Measurements from ENCODE around the gene NOXO1.

The NOXO1 gene

GRCh38 chr16:2009791-2010510 lies 28.7 kb upstream of the NOXO1 start, which contains the start of gene ZNF598:
Gene ZNF598, minus strand, starts transcription at chr16:2009821.
- FAIRE-seq, result no peak

GRCh38 chr16:2009164-2009711 lies 28.0 kb upstream of the NOXO1 start:
- FAIRE-seq, result no peak

- no peak for FAIRE-seq
Observed at GRCh38 chr16:2008631-2009163, 27.4 kb upstream of the NOXO1 start.

GRCh38 chr16:2008009-2008526 lies 26.8 kb upstream of the NOXO1 start:
- FAIRE-seq, result no peak

- FAIRE-seq, result no peak
Observed at GRCh38 chr16:2007081-2007836, 26.0 kb upstream of the NOXO1 start.

DNA sequence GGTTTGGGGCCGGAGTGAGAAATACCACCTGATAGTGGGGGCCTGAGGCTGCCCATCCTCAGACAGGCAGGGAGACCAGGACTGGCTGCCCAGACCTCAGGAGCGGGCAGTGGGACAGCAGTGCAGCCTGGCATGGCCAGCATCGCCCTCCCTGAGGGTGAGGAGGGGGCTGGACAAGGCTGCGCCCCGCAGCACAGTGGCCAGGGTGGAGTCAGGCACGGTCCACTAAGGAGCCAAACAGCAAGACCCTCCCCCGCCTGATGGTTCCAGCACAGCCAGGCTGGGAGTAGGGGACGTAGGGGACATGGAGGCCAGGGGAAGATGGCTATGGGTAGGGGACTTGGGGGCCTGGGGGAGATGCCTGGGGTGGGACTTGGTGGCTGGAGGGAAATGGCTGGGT lies 25.0 kb upstream of the NOXO1 start:
- no peak for FAIRE-seq

DNA sequence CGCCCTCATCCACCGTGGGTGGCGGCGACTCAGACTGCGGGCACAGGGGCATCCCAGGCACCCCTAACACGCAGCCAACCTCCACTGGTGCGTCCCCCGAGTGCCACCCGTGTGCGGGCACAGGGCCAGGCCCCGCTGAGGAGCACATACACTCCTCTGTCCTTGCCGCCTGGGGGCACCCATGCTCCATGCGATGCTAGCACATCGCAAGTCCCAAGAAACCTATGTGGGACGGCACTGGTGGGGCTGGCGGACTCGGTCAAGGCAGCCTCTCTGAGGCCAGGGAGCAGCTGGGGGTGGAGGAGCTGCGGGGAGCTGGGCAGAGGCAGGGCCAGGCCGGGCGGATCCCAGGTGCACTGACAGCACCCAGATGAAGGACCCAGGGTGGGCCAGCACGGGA lies 24.4 kb upstream of the NOXO1 start:
- FAIRE-seq, result no peak

- FAIRE-seq, result no peak
Observed at GRCh38 chr16:2004795-2005517, 23.7 kb upstream of the NOXO1 start.

GRCh38 chr16:2003827-2004641 lies 22.8 kb upstream of the NOXO1 start:
- no peak for FAIRE-seq

DNA sequence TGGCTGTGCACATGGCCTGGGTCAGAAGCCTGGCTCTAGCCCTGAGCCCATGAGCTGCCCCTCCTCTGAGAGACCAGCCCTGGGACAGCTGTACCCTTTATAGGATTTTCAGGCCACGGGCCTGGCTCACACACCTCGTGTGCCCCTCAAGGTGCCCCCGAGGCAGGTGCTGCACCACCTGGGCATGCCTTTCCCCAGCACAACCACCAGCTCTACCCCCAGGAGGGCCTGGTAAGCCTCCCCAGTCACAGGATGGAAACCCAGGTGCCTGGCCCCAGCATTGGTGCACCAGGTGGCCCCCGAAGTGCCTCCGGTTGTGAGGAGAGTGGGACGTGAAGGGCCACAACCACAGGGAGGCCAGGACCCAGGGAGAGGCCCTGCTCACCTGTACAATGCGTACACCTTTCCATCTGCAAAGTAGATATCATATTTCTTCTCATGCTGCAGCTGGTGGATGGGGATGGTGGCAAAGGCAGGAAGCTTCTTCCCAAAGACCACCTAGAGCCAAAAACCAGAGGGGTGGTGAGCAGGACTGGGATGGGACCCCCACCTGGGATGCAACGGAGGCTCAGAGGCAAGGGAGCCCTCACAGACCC lies 22.1 kb upstream of the NOXO1 start:
- FAIRE-seq, result no peak

- no peak for FAIRE-seq
Observed at GRCh38 chr16:2002406-2003230, 21.3 kb upstream of the NOXO1 start.

DNA sequence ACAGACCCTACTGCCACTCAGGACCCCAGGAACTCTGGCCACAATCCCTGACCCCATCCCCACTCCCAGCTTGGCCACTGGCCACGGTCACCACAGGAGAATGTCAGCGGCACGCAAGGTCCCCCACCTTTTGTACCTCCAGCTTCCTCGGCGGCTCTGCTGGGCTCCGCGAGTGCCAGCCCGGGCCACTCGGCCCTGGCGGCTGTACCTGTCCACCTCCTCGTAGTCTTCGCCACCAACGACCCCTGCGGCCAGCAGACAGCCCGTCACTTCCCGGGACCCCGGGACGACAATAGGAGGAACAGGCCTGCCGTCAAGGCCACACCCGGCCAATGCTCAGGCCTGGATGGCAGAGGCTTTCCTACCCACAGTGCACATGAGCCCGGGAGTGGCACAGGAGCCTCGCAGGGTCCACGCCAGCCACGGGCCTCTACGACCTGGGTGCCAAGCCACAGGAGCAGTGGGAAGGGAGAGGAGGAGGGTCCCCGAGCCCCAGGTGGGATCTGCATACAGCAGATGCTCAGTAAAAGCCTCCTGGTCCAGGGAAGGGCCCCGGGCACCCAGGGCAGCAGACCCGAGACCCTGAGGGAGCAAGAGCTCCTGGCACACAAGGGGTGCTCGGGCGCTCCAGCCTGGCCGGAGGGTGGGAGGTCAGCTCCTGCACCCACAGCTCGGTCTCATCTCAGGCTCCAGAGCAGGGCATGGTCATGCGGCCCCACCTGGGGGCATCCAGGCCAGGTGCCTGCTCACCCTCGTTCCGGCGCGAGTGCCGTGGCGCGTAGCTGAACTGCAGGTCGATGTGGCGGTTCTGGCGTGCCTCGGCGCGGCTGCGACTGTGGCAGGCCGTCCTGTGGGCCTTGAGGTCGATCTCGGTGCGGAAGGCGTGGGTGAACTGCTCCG lies 20.4 kb upstream of the NOXO1 start:
- no peak for FAIRE-seq

DNA sequence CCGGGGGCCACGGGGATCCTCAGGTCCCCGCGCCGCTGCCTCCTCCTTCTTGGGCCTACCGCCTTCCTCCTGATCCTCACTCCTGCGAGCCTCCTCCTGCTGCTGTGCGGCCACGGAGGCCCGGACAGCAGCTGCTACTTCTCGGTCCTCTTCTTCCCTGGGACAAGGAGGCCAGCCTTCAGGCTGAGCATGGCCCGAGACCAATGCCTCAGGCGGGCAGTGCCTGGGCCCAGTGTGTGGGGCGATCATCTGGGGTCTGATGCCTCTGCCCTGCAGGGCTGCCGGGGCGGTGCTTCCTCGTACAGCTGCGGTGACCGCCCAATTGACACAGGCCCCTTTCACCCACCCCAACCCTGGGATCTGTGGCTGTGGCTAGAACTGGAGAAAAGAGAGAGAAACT lies 19.8 kb upstream of the NOXO1 start:
- FAIRE-seq, result no peak

DNA sequence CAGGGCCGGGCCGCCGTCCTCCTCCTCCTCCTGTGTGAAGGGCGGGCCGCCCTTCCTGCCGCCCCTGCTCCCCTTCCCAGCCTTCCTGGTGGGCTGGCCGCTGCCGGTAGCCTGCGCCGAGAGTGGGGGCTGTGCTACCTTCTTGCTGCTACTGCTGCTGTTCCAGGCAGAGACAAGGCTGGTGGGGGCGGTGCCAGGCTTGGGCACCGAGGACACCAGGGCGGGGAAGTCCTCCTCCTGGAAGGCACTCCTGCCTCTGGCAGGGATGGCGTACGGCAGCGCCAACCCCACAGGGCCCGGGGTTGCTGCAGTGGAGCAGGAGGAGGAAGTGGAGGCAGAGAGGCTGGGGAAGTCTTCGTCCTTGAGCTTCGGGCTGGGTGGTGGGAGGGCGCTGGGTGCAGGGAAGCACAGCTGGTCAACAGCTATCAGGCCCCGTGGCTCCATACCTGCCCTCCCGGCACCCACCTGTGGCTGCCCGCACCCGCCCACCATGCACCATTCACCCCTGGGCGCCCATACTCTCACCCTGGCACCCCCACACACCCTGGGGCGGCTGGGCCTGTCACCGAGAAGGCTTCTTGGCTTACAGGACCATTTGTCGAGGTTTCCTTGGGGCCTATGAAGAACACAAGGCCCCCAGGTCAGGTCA lies 18.7 kb upstream of the NOXO1 start:
- no peak for FAIRE-seq

- FAIRE-seq, result no peak
Observed at GRCh38 chr16:1998852-1999801, 17.9 kb upstream of the NOXO1 start.

DNA sequence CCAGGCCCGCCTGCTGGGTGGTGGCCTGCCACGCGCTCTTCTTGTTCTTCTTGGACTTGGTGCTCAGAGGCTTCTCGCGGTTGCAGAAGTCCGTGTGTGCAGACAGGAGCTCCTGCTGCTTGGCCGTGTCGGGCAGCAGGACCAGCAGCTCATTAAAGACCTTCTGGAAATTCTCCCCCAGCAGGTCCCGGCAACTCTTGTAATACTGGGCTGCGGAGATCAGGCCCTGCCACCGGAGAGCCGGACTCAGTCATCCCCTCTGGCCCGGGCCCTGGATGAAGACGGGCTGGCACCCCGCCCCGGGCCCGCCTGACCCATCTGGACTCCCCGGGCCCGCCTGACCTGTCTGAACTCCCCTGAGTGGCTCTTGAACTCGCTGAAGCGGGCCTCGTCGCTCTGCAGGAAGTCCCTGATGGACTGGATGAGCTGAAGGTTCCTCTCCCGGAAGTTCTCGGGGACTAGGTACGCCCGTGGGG lies 17.1 kb upstream of the NOXO1 start:
- FAIRE-seq, result no peak
